C4-2B (cell line): ENCODE data around the gene TRAF5.

Experiments
- ZFX ChIP-seq: fragments of 450-650 bp; IDR thresholded peaks from 2 replicates; pipeline ENCODE4 v1.6.1; 2017
- TF ChIP-seq, protein P1 (sequence below): fragments of 450-650 bp; conservative IDR thresholded peaks from 2 replicates; pipeline ENCODE4 v1.5.1; 2017; ENCODE audit warnings: mild to moderate bottlenecking

DNA sequence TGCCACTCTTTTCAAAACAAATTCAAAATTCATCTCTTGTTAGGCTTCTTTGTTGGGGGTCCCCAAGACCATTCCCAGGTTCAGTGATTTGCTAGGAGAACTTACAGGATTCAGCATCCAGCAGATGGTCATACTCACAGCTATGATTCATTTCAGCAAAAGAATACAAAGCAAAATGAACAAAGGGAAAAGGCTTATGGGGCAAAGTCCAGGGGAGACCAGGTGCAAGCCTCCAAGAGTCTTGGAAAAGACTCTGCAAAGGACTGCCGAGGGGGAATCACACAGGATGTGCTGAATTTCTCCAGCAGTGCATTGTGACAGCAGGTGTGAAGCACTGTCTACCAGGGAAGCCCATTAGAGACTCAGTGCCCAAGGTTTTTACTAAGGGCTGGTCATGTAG, 7.3 kb downstream of the TRAF5 start:
- TF ChIP-seq, protein P1, sequence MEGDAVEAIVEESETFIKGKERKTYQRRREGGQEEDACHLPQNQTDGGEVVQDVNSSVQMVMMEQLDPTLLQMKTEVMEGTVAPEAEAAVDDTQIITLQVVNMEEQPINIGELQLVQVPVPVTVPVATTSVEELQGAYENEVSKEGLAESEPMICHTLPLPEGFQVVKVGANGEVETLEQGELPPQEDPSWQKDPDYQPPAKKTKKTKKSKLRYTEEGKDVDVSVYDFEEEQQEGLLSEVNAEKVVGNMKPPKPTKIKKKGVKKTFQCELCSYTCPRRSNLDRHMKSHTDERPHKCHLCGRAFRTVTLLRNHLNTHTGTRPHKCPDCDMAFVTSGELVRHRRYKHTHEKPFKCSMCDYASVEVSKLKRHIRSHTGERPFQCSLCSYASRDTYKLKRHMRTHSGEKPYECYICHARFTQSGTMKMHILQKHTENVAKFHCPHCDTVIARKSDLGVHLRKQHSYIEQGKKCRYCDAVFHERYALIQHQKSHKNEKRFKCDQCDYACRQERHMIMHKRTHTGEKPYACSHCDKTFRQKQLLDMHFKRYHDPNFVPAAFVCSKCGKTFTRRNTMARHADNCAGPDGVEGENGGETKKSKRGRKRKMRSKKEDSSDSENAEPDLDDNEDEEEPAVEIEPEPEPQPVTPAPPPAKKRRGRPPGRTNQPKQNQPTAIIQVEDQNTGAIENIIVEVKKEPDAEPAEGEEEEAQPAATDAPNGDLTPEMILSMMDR = no peak
- no peak for TF ChIP-seq ZFX
